ENCODE results near the gene GPR37. TPM values are rescaled to one million over a fixed set of nuclear protein-coding genes. Genes with fewer than 3 reads are reported as not detected.

The GPR37 gene
- total RNA-seq, 1 donor from 2014 or later = not detected

DNA sequence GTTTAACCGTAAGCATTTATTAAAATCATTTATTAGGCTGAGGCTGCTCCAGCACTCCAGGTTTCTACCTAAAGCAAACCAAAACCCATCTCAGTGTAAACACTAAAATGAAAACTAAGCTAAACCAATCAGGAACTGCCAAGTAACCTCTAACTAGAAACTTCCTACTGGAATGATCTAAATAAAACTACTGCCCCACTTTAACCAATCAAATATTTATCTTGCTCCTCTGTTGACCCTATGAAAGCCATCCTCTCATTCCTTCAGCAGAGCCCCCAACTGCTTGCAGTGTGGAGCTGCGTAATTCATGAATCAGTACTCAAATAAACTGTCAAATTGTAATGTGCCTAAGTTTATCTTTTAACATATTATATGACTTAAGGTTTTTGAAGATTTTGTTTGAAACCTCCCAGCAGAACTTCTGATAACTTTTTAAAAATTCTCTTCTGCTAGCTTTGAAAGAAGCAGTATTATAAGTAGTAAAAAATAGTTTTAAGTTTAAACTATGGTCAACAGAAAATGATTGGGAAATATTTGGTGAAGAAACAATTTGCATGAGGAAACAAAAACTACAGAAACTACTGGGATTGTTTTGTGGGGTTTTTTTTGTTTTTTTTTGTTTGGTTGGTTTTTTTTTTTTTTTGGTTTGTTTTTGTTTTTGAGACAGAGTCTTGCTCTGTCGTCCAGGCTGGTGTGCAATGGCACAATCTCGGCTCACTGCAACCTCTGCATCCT is 47.4 kb downstream of the GPR37 start:
- Histone ChIP-seq H3K27me3 (no peaks in the 10 kb centered on the region), H3K36me3 (no peaks in the 10 kb centered on the region), H3K9me3 (no peaks in the 10 kb centered on the region), H3K4me1 (no peaks in the 10 kb centered on the region), H3K27ac (no peak overlapping the region), H3K4me3 (no peak overlapping the region)
- DNase-seq (ENCODE audit: low spot score in 2 of 2) = no peak
- intact Hi-C loops (cut with DNase I) = no loop called here
- TF ChIP-seq, protein P1, sequence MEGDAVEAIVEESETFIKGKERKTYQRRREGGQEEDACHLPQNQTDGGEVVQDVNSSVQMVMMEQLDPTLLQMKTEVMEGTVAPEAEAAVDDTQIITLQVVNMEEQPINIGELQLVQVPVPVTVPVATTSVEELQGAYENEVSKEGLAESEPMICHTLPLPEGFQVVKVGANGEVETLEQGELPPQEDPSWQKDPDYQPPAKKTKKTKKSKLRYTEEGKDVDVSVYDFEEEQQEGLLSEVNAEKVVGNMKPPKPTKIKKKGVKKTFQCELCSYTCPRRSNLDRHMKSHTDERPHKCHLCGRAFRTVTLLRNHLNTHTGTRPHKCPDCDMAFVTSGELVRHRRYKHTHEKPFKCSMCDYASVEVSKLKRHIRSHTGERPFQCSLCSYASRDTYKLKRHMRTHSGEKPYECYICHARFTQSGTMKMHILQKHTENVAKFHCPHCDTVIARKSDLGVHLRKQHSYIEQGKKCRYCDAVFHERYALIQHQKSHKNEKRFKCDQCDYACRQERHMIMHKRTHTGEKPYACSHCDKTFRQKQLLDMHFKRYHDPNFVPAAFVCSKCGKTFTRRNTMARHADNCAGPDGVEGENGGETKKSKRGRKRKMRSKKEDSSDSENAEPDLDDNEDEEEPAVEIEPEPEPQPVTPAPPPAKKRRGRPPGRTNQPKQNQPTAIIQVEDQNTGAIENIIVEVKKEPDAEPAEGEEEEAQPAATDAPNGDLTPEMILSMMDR (IDR thresholded peaks at IDR 0.05) = no peak

DNA sequence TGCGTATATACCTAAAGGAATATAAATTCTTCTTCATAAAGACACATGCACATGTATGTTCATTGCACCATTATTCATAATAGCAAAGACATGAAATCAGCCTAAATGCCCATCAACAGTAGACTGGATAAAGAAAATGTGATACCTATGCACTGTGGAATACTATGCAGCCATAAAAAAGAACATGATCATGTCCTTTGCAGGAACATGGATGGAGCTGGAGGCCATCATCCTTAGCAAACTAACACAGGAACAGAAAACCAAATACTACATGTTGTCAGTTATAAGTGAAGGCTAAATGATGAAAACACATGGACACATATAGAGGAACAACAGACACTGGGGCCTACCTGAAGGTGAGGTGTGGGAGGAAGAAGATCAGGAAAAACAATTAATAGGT is 48.7 kb downstream of the GPR37 start:
- peaks cover 0 to 5% of the 10 kb centered on the region in 2 donors for H3K4me1 ChIP-seq
- no peaks in the 10 kb centered on the region for H3K9me3 ChIP-seq
- no peaks in the 10 kb centered on the region for H3K27me3 ChIP-seq
- H3K27ac ChIP-seq = no peak overlapping the region
- DNase-seq (ENCODE audit: low spot score in 2 of 2) = no peak
- TF ChIP-seq, protein P1 (IDR thresholded peaks at IDR 0.05) = no peak
- H3K36me3 ChIP-seq = no peaks in the 10 kb centered on the region
- intact Hi-C loops (cut with DNase I) = no loop called here
- H3K4me3 ChIP-seq = no peak overlapping the region

DNA sequence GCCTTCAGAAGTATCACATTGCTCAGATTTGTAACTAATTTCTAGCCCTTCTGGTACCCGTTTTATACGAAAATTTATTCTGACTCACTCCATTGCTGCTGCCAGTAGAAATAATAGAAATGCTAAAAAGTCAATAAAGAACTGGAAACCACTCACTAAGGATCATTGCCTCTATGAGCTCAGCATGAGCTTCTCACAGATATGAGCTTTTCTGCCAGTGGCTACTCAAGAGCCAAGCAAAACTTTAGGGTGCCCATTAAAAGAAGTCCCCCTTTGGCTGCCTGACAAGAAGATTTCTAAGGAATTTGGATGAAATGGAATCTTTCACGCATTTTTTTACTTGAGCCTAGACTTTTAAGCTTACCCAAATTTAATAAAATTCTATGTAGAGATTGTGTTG is 52.5 kb downstream of the GPR37 start:
- peaks cover 0 to 5% of the 10 kb centered on the region in 2 donors for H3K4me1 ChIP-seq
- intact Hi-C loops (cut with DNase I) = no loop called here
- no peaks in the 10 kb centered on the region for H3K27me3 ChIP-seq
- TF ChIP-seq, protein P1 (IDR thresholded peaks at IDR 0.05) = no peak
- H3K36me3 ChIP-seq = no peaks in the 10 kb centered on the region
- peak overlapping the region; percentile 54 to 65 for H3K27ac ChIP-seq
- DNase-seq (ENCODE audit: low spot score in 2 of 2) = no peak
- H3K9me3 ChIP-seq = peaks cover 0 to 6% of the 10 kb centered on the region in 2 donors
- H3K4me3 ChIP-seq = no peak overlapping the region

DNA sequence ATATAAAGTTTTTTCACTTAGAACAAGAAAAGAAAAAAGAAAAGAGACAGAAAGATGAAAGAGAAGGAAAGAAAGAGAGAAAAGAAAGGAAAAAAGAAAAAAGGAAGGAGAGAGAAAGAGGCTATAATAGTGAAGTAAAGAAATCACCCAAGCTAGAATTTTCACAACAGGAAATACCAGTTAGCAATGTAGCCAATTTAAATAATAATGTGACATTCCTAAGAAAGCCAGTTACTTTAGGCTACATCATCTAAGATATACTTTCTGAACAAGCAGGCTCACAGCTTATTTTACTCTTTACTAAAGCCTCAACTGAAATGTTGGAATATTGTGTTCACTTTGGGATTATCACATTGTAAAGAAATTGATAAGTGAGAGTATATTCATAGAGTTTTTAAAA is 53.6 kb downstream of the GPR37 start:
- Histone ChIP-seq H3K27me3 (no peaks in the 10 kb centered on the region), H3K4me1 (peaks cover 0 to 5% of the 10 kb centered on the region in 2 donors), H3K4me3 (peak overlapping the region in 1 of 2 donors; percentile 7), H3K9me3 (peaks cover 0 to 16% of the 10 kb centered on the region in 2 donors), H3K27ac (peak overlapping the region; percentile 54 to 65), H3K36me3 (no peaks in the 10 kb centered on the region)
- intact Hi-C loops (cut with DNase I) = no loop called here
- DNase-seq (ENCODE audit: low spot score in 2 of 2) = no peak
- TF ChIP-seq, protein P1 (IDR thresholded peaks at IDR 0.05) = no peak

DNA sequence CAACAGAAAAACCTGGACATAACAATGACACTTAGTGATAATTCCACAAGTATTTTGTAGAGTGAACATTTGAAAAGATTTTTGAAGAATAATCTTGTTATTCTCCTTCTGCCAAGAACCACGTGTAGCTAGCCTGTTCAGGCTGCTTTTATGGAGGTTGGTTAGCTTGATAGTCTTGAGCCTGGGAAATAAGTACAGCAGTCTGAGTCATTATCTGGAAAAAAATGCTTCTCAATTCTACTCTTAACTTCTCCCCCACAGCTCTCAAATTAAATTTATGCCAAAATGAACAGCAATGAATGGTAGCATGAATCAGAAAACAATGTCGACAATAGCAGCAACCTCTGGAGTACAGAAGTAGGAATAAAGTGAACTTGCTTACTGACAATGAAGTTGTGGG is 63.2 kb downstream of the GPR37 start:
- intact Hi-C loops (cut with DNase I) = no loop called here
- H3K4me3 ChIP-seq = no peak overlapping the region
- TF ChIP-seq, protein P1 (IDR thresholded peaks at IDR 0.05) = no peak
- DNase-seq (ENCODE audit: low spot score in 2 of 2) = no peak
- peaks cover 0 to 10% of the 10 kb centered on the region in 2 donors for H3K9me3 ChIP-seq
- H3K27ac ChIP-seq = peak overlapping the region in 1 of 2 donors; percentile 55
- no peaks in the 10 kb centered on the region for H3K36me3 ChIP-seq
- peaks cover 0 to 3% of the 10 kb centered on the region in 2 donors for H3K4me1 ChIP-seq
- H3K27me3 ChIP-seq = no peaks in the 10 kb centered on the region

Data from ascending aorta (tissue), 2 donors.